Activated CD8-positive, alpha-beta T cell treated with anti-CD3 and anti-CD28 coated beads, Interleukin-2, amount 10 ng/mL, durations not matched to agents 7 days and 5 days (primary cell): ENCODE data around the gene ARHGAP22. TPM values are rescaled to one million over a fixed set of nuclear protein-coding genes. Genes with fewer than 3 reads are reported as not detected.

ENCODE experiments used
- ATAC-seq: fragments of 150-1000 bp; cut with Tn5 transposase; one replicate; pipeline ENCODE4 v1.10.0; 2021; ENCODE audit warnings: moderate library complexity
- CTCF ChIA-PET: fragments of 350-600 bp; sonication (Branson Sonifier 250); formaldehyde crosslinking; loops from one replicate; lab custom pipeline; 2021; ENCODE audit warnings: antibody characterized with exemption; lab: Charles Lee
- POLR2A ChIA-PET: fragments of 350-600 bp; sonication (Branson Sonifier 250); formaldehyde crosslinking; loops from one replicate; lab custom pipeline; 2021; ENCODE audit warnings: antibody characterized with exemption; lab: Charles Lee
- DNase-seq: peaks from one replicate; pipeline ENCODE4 v3.0.0-alpha.2; 2020
- H3K27ac Mint-ChIP-seq: one replicate; pipeline ENCODE4 v1.8.0; 2021; ENCODE audit warnings: mild to moderate bottlenecking, mixed read lengths
- H3K27me3 Mint-ChIP-seq: one replicate; pipeline ENCODE4 v1.8.0; 2021; ENCODE audit warnings: low read depth, mixed read lengths
- H3K36me3 Mint-ChIP-seq: one replicate; pipeline ENCODE4 v1.8.0; 2021; ENCODE audit warnings: low read depth, mixed read lengths
- H3K4me1 Mint-ChIP-seq: one replicate; pipeline ENCODE4 v1.8.0; 2021; ENCODE audit warnings: low read depth, mixed read lengths
- H3K4me3 Mint-ChIP-seq: one replicate; pipeline ENCODE4 v1.8.0; 2021; ENCODE audit warnings: mild to moderate bottlenecking, mixed read lengths
- H3K9me3 Mint-ChIP-seq: one replicate; pipeline ENCODE4 v1.8.0; 2022; ENCODE audit warnings: mixed read lengths; ENCODE audit not compliant: insufficient read depth
- total RNA-seq, 2 experiments: library from RNA; stranded (reverse); gene quantifications; one replicate each; pipeline ENCODE4 v1.2.3, GENCODE V29; 2021

Gene ARHGAP22
- total RNA-seq, 2 experiments from 2014 or later = not detected

- no peak overlapping the region for H3K27ac Mint-ChIP-seq
- no peaks in the 10 kb centered on the region for H3K9me3 Mint-ChIP-seq
- CTCF ChIA-PET = no interaction called here
- H3K27me3 Mint-ChIP-seq = no peaks in the 10 kb centered on the region
- DNase-seq (no peak), ATAC-seq (no peak)
- no peaks in the 10 kb centered on the region for H3K36me3 Mint-ChIP-seq
- no peak overlapping the region for H3K4me3 Mint-ChIP-seq
- POLR2A ChIA-PET = no interaction called here
- peaks cover 9% of the 10 kb centered on the region for H3K4me1 Mint-ChIP-seq
Observed at GRCh38 chr10:48450233-48450740, 154.6 kb downstream of the ARHGAP22 start.

- Mint-ChIP-seq H3K27ac (no peak overlapping the region), H3K4me3 (no peak overlapping the region), H3K27me3 (no peaks in the 10 kb centered on the region), H3K4me1 (peaks cover 9% of the 10 kb centered on the region), H3K36me3 (no peaks in the 10 kb centered on the region), H3K9me3 (no peaks in the 10 kb centered on the region)
- POLR2A ChIA-PET = no interaction called here
- DNase-seq (no peak), ATAC-seq (no peak)
- CTCF ChIA-PET = interaction anchor here (0.9 kb wide), 1 partner anchor 38 kb away, joined by 3 read pairs; no protein-coding TSS in a partner anchor
Observed at GRCh38 chr10:48449501-48450232, 155.2 kb downstream of the ARHGAP22 start.

DNA sequence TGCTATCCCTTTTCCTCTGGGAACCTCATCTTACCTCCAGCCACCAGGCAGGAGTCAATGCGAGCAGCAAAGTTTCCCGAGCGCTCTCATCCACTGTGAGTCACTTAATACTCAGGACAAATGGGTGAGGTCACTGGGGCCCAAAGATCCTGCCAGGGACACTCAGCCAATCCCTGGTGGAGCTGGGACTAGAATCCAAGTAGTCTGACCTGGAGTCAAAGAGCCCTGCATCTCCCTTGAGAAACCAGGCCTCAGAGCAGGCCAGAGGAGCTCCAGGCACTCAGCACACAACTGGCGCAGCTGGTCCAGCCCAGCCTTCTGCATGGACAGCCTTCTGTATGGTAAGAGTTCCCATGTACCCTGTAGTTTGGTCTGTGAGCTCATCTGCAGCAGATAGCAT is 156.1 kb downstream of the ARHGAP22 start:
- CTCF ChIA-PET = interaction anchor here (0.9 kb wide), 1 partner anchor 39 kb away, joined by 3 read pairs; no protein-coding TSS in a partner anchor
- POLR2A ChIA-PET = no interaction called here

DNA sequence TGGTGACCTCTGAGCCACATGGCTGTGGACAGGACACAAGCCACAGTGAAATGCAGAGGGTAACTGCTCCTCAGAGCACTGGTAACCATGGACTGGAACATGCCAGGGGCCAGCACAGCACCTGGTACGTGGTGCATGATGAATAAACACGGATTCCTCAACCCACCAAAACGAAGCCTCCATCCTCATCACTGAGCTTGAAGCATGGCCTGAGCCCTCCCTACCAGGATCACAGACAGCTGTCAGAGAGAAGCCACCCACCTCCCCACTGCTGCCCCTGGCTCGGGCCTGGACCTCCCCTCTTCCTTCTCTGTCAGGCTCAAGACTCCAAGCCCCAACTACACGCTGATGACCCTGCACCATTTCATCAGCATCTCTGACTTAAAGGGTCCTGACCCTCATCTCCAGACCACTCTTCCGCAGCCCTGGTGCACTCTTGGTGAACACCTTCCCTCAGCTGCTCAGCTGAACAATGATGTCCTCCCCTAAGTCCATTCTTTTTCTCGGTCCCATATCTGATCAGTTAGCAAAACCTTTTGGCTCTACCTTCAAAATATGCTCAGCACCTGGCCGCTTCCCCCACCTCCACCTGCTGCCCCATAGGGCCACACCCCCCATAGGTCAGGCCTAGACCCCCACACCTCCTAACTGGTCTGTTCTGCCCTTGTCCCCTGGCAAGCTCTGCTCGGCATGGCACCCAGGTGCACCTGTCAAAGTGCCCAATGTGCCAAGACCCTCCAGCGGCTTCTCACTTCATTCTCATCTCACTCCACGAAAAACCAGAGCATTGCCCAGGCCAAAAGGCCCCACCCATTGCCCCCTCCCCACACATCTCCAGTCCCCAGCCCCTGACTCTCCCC is 157.3 kb downstream of the ARHGAP22 start:
- no peak for ATAC-seq
- H3K4me1 Mint-ChIP-seq = peaks cover 9% of the 10 kb centered on the region
- H3K9me3 Mint-ChIP-seq = no peaks in the 10 kb centered on the region
- no peaks in the 10 kb centered on the region for H3K27me3 Mint-ChIP-seq
- ChIA-PET CTCF (no interaction called here), POLR2A (no interaction called here)
- no peak for DNase-seq
- H3K27ac Mint-ChIP-seq = no peak overlapping the region
- H3K36me3 Mint-ChIP-seq = no peaks in the 10 kb centered on the region
- H3K4me3 Mint-ChIP-seq = no peak overlapping the region

More for the DNA sequence above, 156.1 kb downstream of the ARHGAP22 start:
- H3K9me3 Mint-ChIP-seq = no peaks in the 10 kb centered on the region
- H3K4me1 Mint-ChIP-seq = peaks cover 9% of the 10 kb centered on the region
- no peak for DNase-seq
- H3K36me3 Mint-ChIP-seq = no peaks in the 10 kb centered on the region
- no peak overlapping the region for H3K27ac Mint-ChIP-seq
- no peak overlapping the region for H3K4me3 Mint-ChIP-seq
- no peak for ATAC-seq
- H3K27me3 Mint-ChIP-seq = no peaks in the 10 kb centered on the region

- Mint-ChIP-seq H3K27ac (no peak overlapping the region), H3K4me3 (no peak overlapping the region), H3K9me3 (no peaks in the 10 kb centered on the region), H3K36me3 (no peaks in the 10 kb centered on the region), H3K4me1 (peaks cover 9% of the 10 kb centered on the region), H3K27me3 (no peaks in the 10 kb centered on the region)
- ChIA-PET POLR2A (no interaction called here), CTCF (no interaction called here)
- DNase-seq (no peak), ATAC-seq (no peak)
Observed at GRCh38 chr10:48446785-48447184, 158.1 kb downstream of the ARHGAP22 start.

DNA sequence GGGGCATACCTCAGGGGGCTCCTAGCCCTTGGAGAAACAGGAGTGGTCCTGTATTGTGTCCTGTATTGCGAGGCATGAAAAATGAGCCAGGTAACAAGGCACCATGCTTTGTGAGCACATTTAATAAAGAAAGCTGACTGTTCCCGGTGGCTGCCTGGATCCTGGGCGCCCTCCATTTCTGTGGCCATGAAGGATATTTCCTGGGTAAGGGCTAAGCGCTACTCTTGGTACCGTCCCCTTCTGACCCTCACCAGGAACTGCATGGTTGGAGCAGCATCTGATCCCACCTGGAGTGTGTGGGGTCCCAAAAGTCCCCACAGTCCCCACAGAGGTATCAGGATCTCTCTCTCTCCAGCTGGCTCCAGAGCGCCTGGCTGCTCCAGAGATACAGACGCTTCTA is 158.9 kb downstream of the ARHGAP22 start:
- ChIA-PET POLR2A (no interaction called here), CTCF (no interaction called here)
- peaks cover 9% of the 10 kb centered on the region for H3K4me1 Mint-ChIP-seq
- H3K4me3 Mint-ChIP-seq = no peak overlapping the region
- no peaks in the 10 kb centered on the region for H3K9me3 Mint-ChIP-seq
- DNase-seq = no peak
- ATAC-seq = no peak
- H3K36me3 Mint-ChIP-seq = no peaks in the 10 kb centered on the region
- no peak overlapping the region for H3K27ac Mint-ChIP-seq
- no peaks in the 10 kb centered on the region for H3K27me3 Mint-ChIP-seq

DNA sequence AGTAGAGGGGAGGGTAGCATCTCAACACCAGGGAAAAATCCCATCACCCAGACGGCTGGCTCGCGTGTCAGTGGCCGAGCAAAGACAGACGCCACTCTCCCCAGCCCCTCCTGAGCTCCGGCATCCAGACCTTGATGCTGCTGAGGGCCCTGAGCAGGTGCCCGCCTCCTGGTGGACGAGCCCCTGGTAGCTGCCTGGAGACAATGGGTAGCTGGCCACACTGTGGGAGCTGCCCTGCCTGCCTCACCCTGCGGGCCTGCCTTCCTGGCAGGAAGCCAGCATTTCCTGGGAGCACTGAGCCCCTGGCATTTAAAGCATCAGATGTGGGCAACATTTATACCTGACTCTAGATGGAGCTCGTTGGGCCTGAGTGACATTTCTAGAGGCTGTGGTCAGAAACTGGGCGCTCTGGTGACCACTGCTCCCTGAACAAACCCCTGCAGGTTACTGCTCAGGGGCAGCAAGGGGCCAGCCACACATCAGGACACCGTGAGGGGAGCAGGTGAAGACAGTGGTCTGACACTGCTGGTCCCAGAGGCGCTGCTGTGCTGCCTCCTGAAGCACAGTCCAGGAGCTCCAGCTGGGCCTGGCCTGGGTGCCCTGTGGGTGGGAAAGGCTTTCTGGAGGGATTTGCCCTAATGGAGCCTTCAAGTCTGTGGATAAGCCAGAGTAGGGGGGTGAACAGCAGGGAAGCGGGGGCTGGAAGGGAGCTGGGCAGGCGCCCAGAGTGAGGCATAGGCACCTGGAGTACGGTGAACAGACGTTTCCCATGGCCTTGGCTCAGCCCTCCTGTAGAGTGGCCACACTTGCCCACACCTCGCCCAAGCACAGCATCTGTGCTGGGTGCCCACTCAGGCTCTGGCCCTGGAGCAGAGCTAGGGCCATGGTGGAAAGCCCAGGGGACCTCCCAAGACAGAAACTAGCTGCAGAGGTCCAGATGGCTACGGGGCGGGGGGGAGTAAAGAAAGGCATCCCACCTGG is 159.7 kb downstream of the ARHGAP22 start:
- CTCF ChIA-PET = interaction anchor here (0.6 kb wide), 1 partner anchor 81 kb away, joined by 3 read pairs; no protein-coding TSS in a partner anchor
- POLR2A ChIA-PET = no interaction called here
- Mint-ChIP-seq H3K4me3 (no peak overlapping the region), H3K36me3 (no peaks in the 10 kb centered on the region), H3K9me3 (no peaks in the 10 kb centered on the region), H3K27me3 (no peaks in the 10 kb centered on the region), H3K27ac (no peak overlapping the region), H3K4me1 (peaks cover 9% of the 10 kb centered on the region)
- ATAC-seq (no peak), DNase-seq (no peak)

DNA sequence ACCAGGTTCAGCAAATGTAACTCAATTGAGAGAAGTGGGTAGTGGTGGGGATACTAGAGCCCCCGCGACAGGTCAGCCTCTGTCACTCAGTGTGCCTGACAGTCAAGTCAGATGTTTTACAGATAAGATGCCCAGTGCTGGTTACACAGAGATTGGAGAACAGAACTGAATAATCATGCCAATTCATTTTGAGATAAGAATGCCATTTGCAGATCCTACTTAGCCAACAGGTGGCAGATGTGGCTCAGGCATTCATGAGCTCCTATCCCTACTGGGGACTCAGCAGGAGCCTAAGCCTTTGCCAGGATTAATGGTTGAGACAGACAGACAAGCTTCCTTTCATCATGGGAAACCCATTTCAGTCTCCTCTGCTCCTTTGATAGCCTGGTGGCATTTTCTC is 160.6 kb downstream of the ARHGAP22 start:
- no peaks in the 10 kb centered on the region for H3K27me3 Mint-ChIP-seq
- no peak overlapping the region for H3K27ac Mint-ChIP-seq
- no peaks in the 10 kb centered on the region for H3K36me3 Mint-ChIP-seq
- H3K4me1 Mint-ChIP-seq = peaks cover 9% of the 10 kb centered on the region
- ChIA-PET CTCF (no interaction called here), POLR2A (no interaction called here)
- DNase-seq = no peak
- no peak for ATAC-seq
- no peaks in the 10 kb centered on the region for H3K9me3 Mint-ChIP-seq
- no peak overlapping the region for H3K4me3 Mint-ChIP-seq

- H3K4me1 Mint-ChIP-seq = peaks cover 9% of the 10 kb centered on the region
- CTCF ChIA-PET = interaction anchor here (1.2 to 1.4 kb wide), 3 partner anchors 8 to 214 kb away, joined by 3 to 6 read pairs (median 3); no protein-coding TSS in a partner anchor
Observed at GRCh38 chr10:48442809-48443177, 162.1 kb downstream of the ARHGAP22 start.

GRCh38 chr10:48442090-48442808 is 162.6 kb downstream of the ARHGAP22 start:
- CTCF ChIA-PET = interaction anchor here (1.2 to 1.4 kb wide), 3 partner anchors 8 to 215 kb away, joined by 3 to 6 read pairs (median 3); no protein-coding TSS in a partner anchor
- no peak for ATAC-seq

More at GRCh38 chr10:48442809-48443177, 162.1 kb downstream of the ARHGAP22 start:
- Mint-ChIP-seq H3K9me3 (no peaks in the 10 kb centered on the region), H3K4me3 (no peak overlapping the region), H3K27ac (no peak overlapping the region), H3K27me3 (no peaks in the 10 kb centered on the region), H3K36me3 (no peaks in the 10 kb centered on the region)
- POLR2A ChIA-PET = interaction anchor here (0.6 kb wide), 1 partner anchor 133 kb away, joined by 3 read pairs; no protein-coding TSS in a partner anchor
- DNase-seq (no peak), ATAC-seq (no peak)

More at GRCh38 chr10:48442090-48442808, 162.6 kb downstream of the ARHGAP22 start:
- DNase-seq = no peak
- H3K27ac Mint-ChIP-seq = no peak overlapping the region
- no peaks in the 10 kb centered on the region for H3K36me3 Mint-ChIP-seq
- H3K4me3 Mint-ChIP-seq = no peak overlapping the region
- no peaks in the 10 kb centered on the region for H3K9me3 Mint-ChIP-seq
- peaks cover 5% of the 10 kb centered on the region for H3K4me1 Mint-ChIP-seq
- no peaks in the 10 kb centered on the region for H3K27me3 Mint-ChIP-seq
- POLR2A ChIA-PET = interaction anchor here (0.6 kb wide), 1 partner anchor 133 kb away, joined by 3 read pairs; no protein-coding TSS in a partner anchor
